CD14-positive monocyte (primary cell): ENCODE results near the gene SH3BP5. TPM values are rescaled to one million over a fixed set of nuclear protein-coding genes. Genes with fewer than 3 reads are reported as not detected.

Experiments used
- DNase-seq, 3 donors: peaks; one replicate each; pipeline ENCODE4 v3.0.0-alpha.2; 2011 to 2022
- H2AFZ ChIP-seq: 2 replicates; pipeline ENCODE4 v1.6.0; 2012; ENCODE audit warnings: mild to moderate bottlenecking, low read depth, low read length, inconsistent platforms; ENCODE audit not compliant: insufficient read depth, poor library complexity, severe bottlenecking
- H3K27ac ChIP-seq, 2 donors: 1 replicate in 1 of 2; 2 replicates in 1 of 2; pipeline ENCODE4 v1.5.1; 2012 to 2013; ENCODE audit warnings: low read length in 2 of 2, control low read depth in 1 of 2, inconsistent platforms in 1 of 2, low read depth in 1 of 2, mild to moderate bottlenecking in 1 of 2
- H3K27me3 ChIP-seq, 2 donors: one replicate each; pipeline versions ENCODE4 v1.6.0 to v1.6.1; 2011 to 2013; ENCODE audit warnings: low read length in 2 of 2; ENCODE audit not compliant: control insufficient read depth in 2 of 2, insufficient read depth in 2 of 2
- H3K36me3 ChIP-seq, 2 donors: replicated peaks in 1 of 2; 1 replicate in 1 of 2; 2 replicates in 1 of 2; pipeline versions ENCODE4 v1.5.1 to v1.6.1; 2012 to 2013; ENCODE audit warnings: low read length in 2 of 2, control low read depth in 1 of 2, inconsistent platforms in 1 of 2, mild to moderate bottlenecking in 1 of 2; ENCODE audit not compliant: insufficient read depth in 2 of 2, control insufficient read depth in 1 of 2
- H3K4me1 ChIP-seq, 2 donors: 1 replicate in 1 of 2; 2 replicates in 1 of 2; pipeline versions ENCODE4 v1.5.1 to v1.6.1; 2012 to 2013; ENCODE audit warnings: low read length in 2 of 2, control low read depth in 1 of 2, inconsistent platforms in 1 of 2, mild to moderate bottlenecking in 1 of 2, moderate library complexity in 1 of 2; ENCODE audit not compliant: insufficient read depth in 2 of 2, control insufficient read depth in 1 of 2
- H3K4me2 ChIP-seq: replicated peaks from 2 replicates; pipeline ENCODE3; 2012; ENCODE audit warnings: low read length, moderate library complexity, mild to moderate bottlenecking; ENCODE audit not compliant: poor library complexity, severe bottlenecking; ENCODE audit errors: extremely low read depth
- H3K4me3 ChIP-seq, 3 experiments: fragments of 200-600 bp in 1 of 3; sonication (generic) in 1 of 3; replicated peaks in 1 of 3; 1 replicate in 2 of 3; 2 replicates in 1 of 3; pipeline ENCODE4 v1.5.1; 2011 to 2013; ENCODE audit warnings: low read length in 3 of 3, mild to moderate bottlenecking in 3 of 3, control low read depth in 2 of 3, low read depth in 2 of 3, inconsistent platforms in 1 of 3, moderate library complexity in 1 of 3
- H3K79me2 ChIP-seq: 2 replicates; pipeline ENCODE4 v1.6.0; 2012; ENCODE audit warnings: mild to moderate bottlenecking, control low read depth, inconsistent platforms, low read length, moderate library complexity; ENCODE audit not compliant: insufficient read depth
- H3K9ac ChIP-seq: 2 replicates; pipeline ENCODE4 v1.6.0; 2017; ENCODE audit warnings: low read length, mild to moderate bottlenecking; ENCODE audit not compliant: insufficient read depth, poor library complexity, severe bottlenecking
- H3K9me3 ChIP-seq, 2 donors: replicated peaks in 1 of 2; 1 replicate in 1 of 2; 2 replicates in 1 of 2; pipeline versions ENCODE4 v1.5.1 to v1.6.1; 2012 to 2013; ENCODE audit warnings: low read length in 2 of 2, control low read depth in 1 of 2; ENCODE audit not compliant: control insufficient read depth in 1 of 2, insufficient read depth in 1 of 2
- H4K20me1 ChIP-seq: 2 replicates; pipeline ENCODE4 v1.6.0; 2012; ENCODE audit warnings: mild to moderate bottlenecking, low read length, control low read depth, moderate library complexity; ENCODE audit not compliant: insufficient read depth
- H3K27ac Mint-ChIP-seq, 7 donors: one replicate each; pipeline ENCODE4 v1.8.0; 2020; ENCODE audit warnings: mild to moderate bottlenecking in 7 of 7, mixed read lengths in 7 of 7, moderate library complexity in 6 of 7, inconsistent platforms in 2 of 7
- H3K27me3 Mint-ChIP-seq, 3 donors: one replicate each; pipeline ENCODE4 v1.8.0; 2021 to 2022; ENCODE audit warnings: low read depth in 3 of 3, mild to moderate bottlenecking in 3 of 3, mixed read lengths in 3 of 3, moderate library complexity in 3 of 3, inconsistent platforms in 1 of 3
- H3K36me3 Mint-ChIP-seq, 2 donors: one replicate each; pipeline ENCODE4 v1.8.0; 2020; ENCODE audit warnings: mixed read lengths in 2 of 2, inconsistent platforms in 1 of 2, mild to moderate bottlenecking in 1 of 2
- H3K4me1 Mint-ChIP-seq: one replicate; pipeline ENCODE4 v1.8.0; 2020; ENCODE audit warnings: mild to moderate bottlenecking, mixed read lengths
- H3K4me3 Mint-ChIP-seq, 2 donors: one replicate each; pipeline ENCODE4 v1.8.0; 2020; ENCODE audit warnings: mild to moderate bottlenecking in 2 of 2, mixed read lengths in 2 of 2, moderate library complexity in 1 of 2
- H3K9me3 Mint-ChIP-seq, 7 donors: one replicate each; pipeline ENCODE4 v1.8.0; 2020 to 2022; ENCODE audit warnings: mixed read lengths in 7 of 7, mild to moderate bottlenecking in 6 of 7, moderate library complexity in 6 of 7, inconsistent platforms in 2 of 7
- CTCF ChIP-seq: fragments of 200-600 bp; IDR thresholded peaks from one replicate; pipeline ENCODE4 v1.8.0; 2022; ENCODE audit warnings: antibody characterized with exemption, mild to moderate bottlenecking
- WGBS: methylation state at CpG from one replicate; pipeline ENCODE4 v1.1.5; 2013; ENCODE audit warnings: missing lambda C conversion rate; ENCODE audit not compliant: insufficient coverage; 5-methylcytosine and 5-hydroxymethylcytosine counted together
- intact Hi-C, 2 donors: fragments of 100-400 bp; cut with micrococcal nuclease; formaldehyde crosslinking; loops; one replicate each; pipeline versions ENCODE4 v1.15.0 to v1.15.1; 2023
- polyA plus RNA-seq, 3 donors: library from polyadenylated mRNA; depleted of rRNA in 1 of 3; unstranded in 2 of 3; stranded (reverse) in 1 of 3; fragments of 300-500 nt in 2 of 3; fragments of >200 nt in 1 of 3; fragmentation: Illumina TruSeq in 2 of 3; gene quantifications; 1 replicate in 2 of 3; 2 replicates in 1 of 3; pipeline ENCODE4 v1.2.3, GENCODE V29; 2012 to 2021

SH3BP5 gene
- polyA plus RNA-seq, 3 donors = 10.7 to 29.6 (median 22.8) TPM

GRCh38 chr3:15313461-15313860, 18.9 kb downstream of the SH3BP5 start:
- Histone ChIP-seq H3K79me2 (peaks cover 24% of the 10 kb centered on the region), H3K27me3 (no peaks in the 10 kb centered on the region), H3K36me3 (peaks cover 0 to 15% of the 10 kb centered on the region in 2 donors), H3K27ac (no peak overlapping the region), H3K9ac (no peak overlapping the region), H3K4me1 (peaks cover 36 to 40% of the 10 kb centered on the region in 2 donors), H3K4me3 (no peak overlapping the region), H4K20me1 (peaks cover 37% of the 10 kb centered on the region), H2AFZ (no peak overlapping the region), H3K4me2 (no peak overlapping the region), H3K9me3 (no peaks in the 10 kb centered on the region)
- Mint-ChIP-seq H3K27me3 (peaks cover 0 to 4% (median 0%) of the 10 kb centered on the region in 3 donors), H3K27ac (no peak overlapping the region), H3K4me3 (no peak overlapping the region), H3K36me3 (peaks cover 43 to 46% of the 10 kb centered on the region in 2 donors), H3K9me3 (no peaks in the 10 kb centered on the region), H3K4me1 (peaks cover 38% of the 10 kb centered on the region)
- intact Hi-C loops = no loop called here
- TF ChIP-seq CTCF = no peak
- DNase-seq = no peak
- 100% methylated on average over 2 of the region's 4 CpGs for WGBS

DNA sequence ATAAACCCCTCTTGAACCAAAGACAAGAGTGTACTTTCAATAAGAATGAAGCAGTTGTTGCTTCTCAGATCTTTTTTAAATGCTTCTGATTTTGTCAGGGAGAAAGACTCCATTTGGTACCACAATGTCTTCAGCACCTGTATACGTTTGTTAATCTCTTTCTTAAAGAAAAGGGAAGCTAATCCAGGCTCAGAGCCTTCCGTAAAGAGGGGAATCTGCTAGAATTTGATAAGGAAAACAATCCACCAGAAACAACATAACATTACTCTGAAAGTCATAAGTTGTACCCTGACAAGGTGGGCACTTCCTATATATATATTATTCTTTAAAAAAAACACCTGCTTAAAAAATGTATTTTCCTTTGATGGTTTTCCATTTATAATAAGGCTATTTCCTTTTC, 19.8 kb downstream of the SH3BP5 start:
- peaks cover 38% of the 10 kb centered on the region for H3K4me1 Mint-ChIP-seq
- H3K9me3 Mint-ChIP-seq = no peaks in the 10 kb centered on the region
- Histone ChIP-seq H3K4me3 (no peak overlapping the region), H3K9me3 (no peaks in the 10 kb centered on the region), H3K4me2 (no peak overlapping the region), H2AFZ (no peak overlapping the region), H3K4me1 (peaks cover 33 to 37% of the 10 kb centered on the region in 2 donors), H3K79me2 (peaks cover 29% of the 10 kb centered on the region), H3K27me3 (no peaks in the 10 kb centered on the region), H3K27ac (no peak overlapping the region), H3K9ac (no peak overlapping the region), H3K36me3 (peaks cover 0 to 15% of the 10 kb centered on the region in 2 donors), H4K20me1 (peaks cover 36% of the 10 kb centered on the region)
- H3K36me3 Mint-ChIP-seq = peaks cover 45 to 53% of the 10 kb centered on the region in 2 donors
- no peak for DNase-seq
- no peak overlapping the region for H3K4me3 Mint-ChIP-seq
- intact Hi-C loops = no loop called here
- no peak for TF ChIP-seq CTCF
- H3K27me3 Mint-ChIP-seq = peaks cover 0 to 6% (median 0%) of the 10 kb centered on the region in 3 donors
- peak overlapping the region in 2 of 7 donors; percentile 23 for H3K27ac Mint-ChIP-seq
- no CpG with 5 or more reads among the region's 2 CpGs for WGBS
